B cell (primary cell): Measurements from ENCODE around the gene SERINC5.

Source experiments
- EZH2 ChIP-seq: IDR thresholded peaks from 2 replicates; pipeline ENCODE4 v1.6.1; 2012; ENCODE audit warnings: borderline replicate concordance, low read depth, mild to moderate bottlenecking, moderate library complexity, low read length; ENCODE audit not compliant: insufficient read depth, poor library complexity, severe bottlenecking
- TF ChIP-seq, protein P1 (sequence below): fragments of 200-600 bp; IDR thresholded peaks from one replicate; pipeline ENCODE4 v1.8.0; 2022; ENCODE audit warnings: antibody characterized with exemption, mild to moderate bottlenecking

DNA sequence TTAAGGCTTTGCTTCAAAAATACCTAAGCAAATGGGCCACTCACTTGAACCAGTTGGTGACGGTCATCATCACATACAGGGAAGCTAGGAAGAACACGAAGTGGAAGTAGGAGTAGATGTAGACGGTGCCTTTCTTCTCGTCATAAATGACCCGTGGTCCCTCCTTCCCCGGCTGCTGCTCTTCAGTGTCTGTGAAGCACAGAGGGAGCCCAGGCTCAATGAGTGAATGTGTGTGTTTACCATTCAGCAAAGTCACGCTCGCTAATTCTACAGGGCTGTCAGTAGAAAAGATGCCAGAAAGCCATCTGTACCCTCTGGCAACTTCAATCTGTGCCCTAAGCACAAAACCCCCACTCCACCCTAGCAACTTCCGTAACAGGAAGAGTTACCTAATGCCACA, 109.8 kb downstream of the SERINC5 start:
- TF ChIP-seq, protein P1, sequence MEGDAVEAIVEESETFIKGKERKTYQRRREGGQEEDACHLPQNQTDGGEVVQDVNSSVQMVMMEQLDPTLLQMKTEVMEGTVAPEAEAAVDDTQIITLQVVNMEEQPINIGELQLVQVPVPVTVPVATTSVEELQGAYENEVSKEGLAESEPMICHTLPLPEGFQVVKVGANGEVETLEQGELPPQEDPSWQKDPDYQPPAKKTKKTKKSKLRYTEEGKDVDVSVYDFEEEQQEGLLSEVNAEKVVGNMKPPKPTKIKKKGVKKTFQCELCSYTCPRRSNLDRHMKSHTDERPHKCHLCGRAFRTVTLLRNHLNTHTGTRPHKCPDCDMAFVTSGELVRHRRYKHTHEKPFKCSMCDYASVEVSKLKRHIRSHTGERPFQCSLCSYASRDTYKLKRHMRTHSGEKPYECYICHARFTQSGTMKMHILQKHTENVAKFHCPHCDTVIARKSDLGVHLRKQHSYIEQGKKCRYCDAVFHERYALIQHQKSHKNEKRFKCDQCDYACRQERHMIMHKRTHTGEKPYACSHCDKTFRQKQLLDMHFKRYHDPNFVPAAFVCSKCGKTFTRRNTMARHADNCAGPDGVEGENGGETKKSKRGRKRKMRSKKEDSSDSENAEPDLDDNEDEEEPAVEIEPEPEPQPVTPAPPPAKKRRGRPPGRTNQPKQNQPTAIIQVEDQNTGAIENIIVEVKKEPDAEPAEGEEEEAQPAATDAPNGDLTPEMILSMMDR: no peak
- no peak for TF ChIP-seq EZH2
